Thoracic aorta (tissue), 2 donors: ENCODE measurements around the gene CREB3L1. TPM values are rescaled to one million over a fixed set of nuclear protein-coding genes. Genes with fewer than 3 reads are reported as not detected.

Experiments
- ATAC-seq: fragments of 150-250 bp; one replicate; pipeline ENCODE4 v1.8.0; 2017; ENCODE audit warnings: low read depth; ENCODE audit not compliant: insufficient number of reproducible peaks, low FRiP score
- DNase-seq: peaks from one replicate; pipeline ENCODE4 v3.0.0-alpha.2; 2020; ENCODE audit warnings: low spot score
- H3K27ac ChIP-seq, 2 donors: fragments of 200-600 bp; sonication (generic); 1 replicate in 1 of 2; 2 replicates in 1 of 2; pipeline ENCODE4 v1.5.1; 2016; ENCODE audit warnings: mild to moderate bottlenecking in 2 of 2, moderate library complexity in 2 of 2
- H3K27me3 ChIP-seq: fragments of 200-600 bp; sonication (generic); replicated peaks from 2 replicates; pipeline ENCODE4 v1.6.0; 2016; ENCODE audit warnings: mild to moderate bottlenecking; ENCODE audit not compliant: insufficient read depth
- H3K36me3 ChIP-seq: fragments of 200-600 bp; sonication (generic); one replicate; pipeline ENCODE4 v1.5.1; 2016
- H3K4me1 ChIP-seq, 2 donors: fragments of 200-600 bp; sonication (generic); 1 replicate in 1 of 2; 2 replicates in 1 of 2; pipeline versions ENCODE4 v1.5.1 to v1.6.0; 2016; ENCODE audit warnings: low read depth in 2 of 2, mild to moderate bottlenecking in 1 of 2; ENCODE audit not compliant: control insufficient read depth in 1 of 2
- H3K4me3 ChIP-seq: fragments of 200-600 bp; sonication (generic); 2 replicates; pipeline ENCODE4 v1.5.1; 2016; ENCODE audit warnings: mild to moderate bottlenecking
- H3K9me3 ChIP-seq: fragments of 200-600 bp; sonication (generic); 2 replicates; pipeline ENCODE4 v1.5.1; 2016
- total RNA-seq, 2 donors: library from RNA; depleted of rRNA; stranded (reverse); fragments of >200 nt; gene quantifications; one replicate each; pipeline versions ENCODE4 v1.1.0 to v1.2.3, GENCODE V29; 2016
- TF ChIP-seq, protein P1 (sequence below): fragments of 200-600 bp; sonication (generic); IDR thresholded peaks from one replicate; pipeline ENCODE4 v1.5.1; 2019; ENCODE audit warnings: antibody characterized with exemption

The CREB3L1 gene
- total RNA-seq, 2 donors from 2014 or later, result 3.0 to 7.6 TPM

DNA sequence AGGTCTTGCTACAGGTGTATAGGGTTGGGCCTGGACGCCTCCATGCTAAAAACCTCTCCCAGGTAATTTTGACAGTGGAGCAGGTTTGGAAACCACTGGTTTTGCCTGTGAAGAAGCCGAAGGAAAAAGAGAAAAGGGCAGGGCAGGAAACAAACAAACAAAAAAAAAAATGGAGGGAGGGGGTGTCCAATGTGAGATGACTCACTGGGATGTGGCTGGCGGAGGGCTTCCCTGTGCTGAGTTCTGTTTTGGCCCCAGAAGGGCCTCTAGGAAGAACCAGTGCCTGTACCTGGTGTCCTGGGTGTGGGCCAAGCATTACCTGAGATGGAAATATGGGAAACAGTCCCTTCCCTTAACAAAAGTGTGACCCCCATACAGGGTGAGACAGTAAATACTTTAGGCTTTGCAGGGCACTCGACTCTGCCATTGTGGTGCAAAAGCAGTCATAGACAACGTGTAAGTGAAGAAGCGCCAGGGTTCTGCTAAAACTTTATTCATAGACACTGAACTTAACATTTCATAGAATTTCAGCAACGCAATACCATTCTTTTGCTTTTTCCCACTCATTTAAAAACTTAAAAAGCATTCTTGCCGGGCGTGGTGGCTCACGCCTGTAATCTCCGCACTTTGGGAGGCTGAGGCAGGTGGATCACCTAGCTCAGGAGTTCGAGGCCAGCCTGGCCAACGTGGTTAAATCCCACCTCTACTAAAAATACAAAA lies 60.3 kb downstream of the CREB3L1 start:
- H3K36me3 ChIP-seq, result no peaks in the 10 kb centered on the region
- no peaks in the 10 kb centered on the region for H3K9me3 ChIP-seq
- ATAC-seq (no peak), DNase-seq (no peak)
- peaks cover under 1 to 18% of the 10 kb centered on the region in 2 donors for H3K4me1 ChIP-seq
- no peak overlapping the region for H3K4me3 ChIP-seq
- H3K27me3 ChIP-seq, result no peaks in the 10 kb centered on the region
- no peak overlapping the region for H3K27ac ChIP-seq
- TF ChIP-seq, protein P1, sequence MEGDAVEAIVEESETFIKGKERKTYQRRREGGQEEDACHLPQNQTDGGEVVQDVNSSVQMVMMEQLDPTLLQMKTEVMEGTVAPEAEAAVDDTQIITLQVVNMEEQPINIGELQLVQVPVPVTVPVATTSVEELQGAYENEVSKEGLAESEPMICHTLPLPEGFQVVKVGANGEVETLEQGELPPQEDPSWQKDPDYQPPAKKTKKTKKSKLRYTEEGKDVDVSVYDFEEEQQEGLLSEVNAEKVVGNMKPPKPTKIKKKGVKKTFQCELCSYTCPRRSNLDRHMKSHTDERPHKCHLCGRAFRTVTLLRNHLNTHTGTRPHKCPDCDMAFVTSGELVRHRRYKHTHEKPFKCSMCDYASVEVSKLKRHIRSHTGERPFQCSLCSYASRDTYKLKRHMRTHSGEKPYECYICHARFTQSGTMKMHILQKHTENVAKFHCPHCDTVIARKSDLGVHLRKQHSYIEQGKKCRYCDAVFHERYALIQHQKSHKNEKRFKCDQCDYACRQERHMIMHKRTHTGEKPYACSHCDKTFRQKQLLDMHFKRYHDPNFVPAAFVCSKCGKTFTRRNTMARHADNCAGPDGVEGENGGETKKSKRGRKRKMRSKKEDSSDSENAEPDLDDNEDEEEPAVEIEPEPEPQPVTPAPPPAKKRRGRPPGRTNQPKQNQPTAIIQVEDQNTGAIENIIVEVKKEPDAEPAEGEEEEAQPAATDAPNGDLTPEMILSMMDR, result no peak

- H3K4me1 ChIP-seq, result peaks cover 0 to 11% of the 10 kb centered on the region in 2 donors
- H3K36me3 ChIP-seq, result no peaks in the 10 kb centered on the region
- H3K27me3 ChIP-seq, result no peaks in the 10 kb centered on the region
- no peak overlapping the region for H3K27ac ChIP-seq
- H3K4me3 ChIP-seq, result peak overlapping the region; percentile 26
- H3K9me3 ChIP-seq, result no peaks in the 10 kb centered on the region
- ATAC-seq (no peak), DNase-seq (no peak)
- TF ChIP-seq, protein P1, result no peak
These were observed 61.1 kb downstream of the CREB3L1 start for GRCh38 chr11:46338636-46338987.

DNA sequence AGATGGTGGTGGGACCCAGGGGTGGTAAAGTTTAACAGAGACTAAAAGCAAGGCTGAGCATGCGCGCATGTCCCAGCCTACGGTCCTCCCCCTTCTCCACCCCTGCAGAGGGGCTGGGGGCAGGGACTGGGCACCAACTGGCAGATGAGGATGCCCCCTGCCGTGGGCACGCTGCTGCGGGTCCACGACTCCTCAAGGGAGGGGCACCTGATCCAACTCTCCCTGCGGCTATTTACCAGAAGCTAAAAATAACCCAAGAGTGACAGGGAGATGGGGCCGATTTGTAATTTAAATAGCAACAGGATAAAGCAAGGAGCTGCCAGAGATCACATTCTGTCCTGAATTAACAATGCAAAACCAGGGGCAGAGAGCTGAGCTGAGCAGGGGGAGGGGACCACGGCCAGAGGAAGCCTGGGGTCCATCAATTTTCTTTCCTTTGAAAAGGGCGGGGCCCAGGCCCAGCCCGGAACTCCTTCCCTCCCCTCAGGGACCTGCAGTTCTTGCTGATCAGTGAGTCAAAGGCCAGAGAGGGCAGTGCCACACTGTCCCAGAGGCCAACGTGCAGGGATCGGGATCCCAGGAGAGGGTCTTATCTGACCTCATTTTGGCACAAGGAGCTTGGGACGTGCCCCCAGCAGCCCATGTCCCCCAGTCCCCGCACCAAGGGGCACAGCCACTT lies 61.7 kb downstream of the CREB3L1 start:
- TF ChIP-seq, protein P1, result no peak
- H3K27ac ChIP-seq, result no peak overlapping the region
- H3K4me1 ChIP-seq, result peaks cover 0 to 11% of the 10 kb centered on the region in 2 donors
- no peaks in the 10 kb centered on the region for H3K27me3 ChIP-seq
- no peaks in the 10 kb centered on the region for H3K36me3 ChIP-seq
- H3K9me3 ChIP-seq, result no peaks in the 10 kb centered on the region
- peak overlapping the region; percentile 26 for H3K4me3 ChIP-seq
- DNase-seq (no peak), ATAC-seq (no peak)

GRCh38 chr11:46339816-46340215 lies 62.4 kb downstream of the CREB3L1 start:
- Histone ChIP-seq H3K9me3 (no peaks in the 10 kb centered on the region), H3K27ac (no peak overlapping the region), H3K4me1 (peaks cover 0 to 11% of the 10 kb centered on the region in 2 donors), H3K36me3 (no peaks in the 10 kb centered on the region), H3K4me3 (no peak overlapping the region), H3K27me3 (no peaks in the 10 kb centered on the region)
- TF ChIP-seq, protein P1, result no peak
- DNase-seq, result no peak
- ATAC-seq, result no peak

DNA sequence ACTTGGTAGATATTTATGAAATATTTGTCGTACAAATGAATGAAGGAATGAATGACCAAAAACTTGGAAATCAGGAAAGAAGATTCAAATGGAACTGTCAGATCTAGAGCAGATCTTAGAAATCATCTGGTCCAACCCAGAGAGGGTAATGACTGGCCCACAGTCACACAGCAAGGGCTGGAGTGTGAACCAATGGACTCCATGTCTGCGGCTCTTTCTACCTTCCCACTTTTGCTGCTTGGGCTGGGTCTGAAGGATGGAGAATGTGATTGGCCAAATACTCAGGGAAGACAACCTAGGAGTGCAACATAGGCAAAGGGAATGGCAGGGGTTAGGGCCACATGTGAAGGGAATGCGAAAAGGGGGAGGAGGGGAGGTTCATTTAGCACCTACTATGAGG lies 64.0 kb downstream of the CREB3L1 start:
- Histone ChIP-seq H3K27me3 (no peaks in the 10 kb centered on the region), H3K4me3 (no peak overlapping the region), H3K27ac (no peak overlapping the region), H3K36me3 (no peaks in the 10 kb centered on the region), H3K4me1 (peaks cover 0 to 11% of the 10 kb centered on the region in 2 donors), H3K9me3 (no peaks in the 10 kb centered on the region)
- DNase-seq, result no peak
- TF ChIP-seq, protein P1, result no peak
- ATAC-seq, result no peak
